ENCODE measurements around the gene AFF2. TPM values are rescaled to one million over a fixed set of nuclear protein-coding genes. Genes with fewer than 3 reads are reported as not detected.

Gene AFF2
- total RNA-seq, 1 experiment from 2014 or later = 0.05 TPM

DNA sequence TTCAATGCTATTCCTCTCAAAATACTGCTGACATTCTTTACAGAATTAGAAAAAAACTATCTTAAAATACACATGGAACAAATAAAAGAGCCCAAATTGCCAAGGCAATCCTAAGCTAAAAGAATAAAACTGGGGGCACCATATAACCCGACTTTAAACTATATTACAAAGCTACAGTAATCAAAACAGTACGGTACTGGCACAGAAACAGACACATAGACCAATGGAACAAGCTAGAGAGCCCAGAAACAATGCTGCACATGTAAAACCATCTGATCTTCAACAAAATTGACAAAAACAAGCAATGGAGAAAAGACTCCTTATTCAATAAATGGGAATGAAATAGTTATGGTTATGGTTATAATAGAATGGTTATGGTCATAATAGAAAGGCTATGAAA lies 522.1 kb downstream of the AFF2 start:
- Histone ChIP-seq H3K9ac (ENCODE audit: low read length) (no peak overlapping the region), H3K27ac (ENCODE audit: low read depth, low read length) (no peak overlapping the region), H3K4me2 (ENCODE audit: low read length) (no peak overlapping the region), H3K4me3 (replicated peaks in 1 of 2; ENCODE audit: low read depth in 1 of 2, low read length in 2 of 2) (no peak overlapping the region), H3K4me1 (ENCODE audit: control insufficient read depth in 1 of 2, insufficient read depth in 2 of 2, low read length in 2 of 2) (no peaks in the 10 kb centered on the region), H4K20me1 (ENCODE audit: insufficient read depth) (no peaks in the 10 kb centered on the region), H3K27me3 (ENCODE audit: insufficient read depth, low read length) (no peaks in the 10 kb centered on the region), H3K9me2 (ENCODE audit: insufficient read depth) (no peaks in the 10 kb centered on the region), H3K9me3 (ENCODE audit: control insufficient read depth in 1 of 2, insufficient read depth in 1 of 2, low read depth in 1 of 2, low read length in 2 of 2) (no peaks in the 10 kb centered on the region), H3K79me2 (ENCODE audit: insufficient read depth, low read length) (no peaks in the 10 kb centered on the region), H3K36me3 (ENCODE audit: control insufficient read depth in 1 of 2, insufficient read depth in 2 of 2, low read length in 2 of 2) (no peaks in the 10 kb centered on the region), H2AFZ (ENCODE audit: low read depth, low read length, poor library complexity, severe bottlenecking) (no peak overlapping the region)
- RAD21 ChIA-PET (ENCODE audit: low non-redundant PET in 1 of 2, low total read pairs in 2 of 2, uncharacterized antibody in 2 of 2, unreplicated experiment in 2 of 2) = no interaction called here
- ATAC-seq (no peak), DNase-seq (ENCODE audit: low read depth, low spot score) (no peak)
- intact Hi-C loops (cut with micrococcal nuclease) = no loop called here
- no TSS peak for BruUV-seq (replicated peaks)
- POLR2A ChIA-PET = no interaction called here
- CTCF ChIA-PET = no interaction called here
- TF ChIP-seq POLR2A (IDR thresholded peaks at IDR 0.05; ENCODE audit: borderline replicate concordance, extremely low read depth, insufficient read depth, insufficient read length) (no peak), EGR1 (IDR thresholded peaks at IDR 0.05; ENCODE audit: low read depth) (no peak), YY1 (IDR thresholded peaks at IDR 0.05; ENCODE audit: extremely low read depth, insufficient replicate concordance, low read depth, low read length) (no peak), RAD21 (IDR thresholded peaks at IDR 0.05; ENCODE audit: low read depth) (no peak), SRF (IDR thresholded peaks at IDR 0.05; ENCODE audit: low read depth) (no peak), FOSL1 (IDR thresholded peaks at IDR 0.05; ENCODE audit: low read depth) (no peak), ZNF274 (IDR thresholded peaks at IDR 0.05; ENCODE audit: low read depth, low read length) (no peak), POLR2AphosphoS5 (IDR thresholded peaks at IDR 0.05; ENCODE audit: low read depth, low read length) (no peak), JUND (IDR thresholded peaks at IDR 0.05) (no peak)
- TF ChIP-seq, protein P1, sequence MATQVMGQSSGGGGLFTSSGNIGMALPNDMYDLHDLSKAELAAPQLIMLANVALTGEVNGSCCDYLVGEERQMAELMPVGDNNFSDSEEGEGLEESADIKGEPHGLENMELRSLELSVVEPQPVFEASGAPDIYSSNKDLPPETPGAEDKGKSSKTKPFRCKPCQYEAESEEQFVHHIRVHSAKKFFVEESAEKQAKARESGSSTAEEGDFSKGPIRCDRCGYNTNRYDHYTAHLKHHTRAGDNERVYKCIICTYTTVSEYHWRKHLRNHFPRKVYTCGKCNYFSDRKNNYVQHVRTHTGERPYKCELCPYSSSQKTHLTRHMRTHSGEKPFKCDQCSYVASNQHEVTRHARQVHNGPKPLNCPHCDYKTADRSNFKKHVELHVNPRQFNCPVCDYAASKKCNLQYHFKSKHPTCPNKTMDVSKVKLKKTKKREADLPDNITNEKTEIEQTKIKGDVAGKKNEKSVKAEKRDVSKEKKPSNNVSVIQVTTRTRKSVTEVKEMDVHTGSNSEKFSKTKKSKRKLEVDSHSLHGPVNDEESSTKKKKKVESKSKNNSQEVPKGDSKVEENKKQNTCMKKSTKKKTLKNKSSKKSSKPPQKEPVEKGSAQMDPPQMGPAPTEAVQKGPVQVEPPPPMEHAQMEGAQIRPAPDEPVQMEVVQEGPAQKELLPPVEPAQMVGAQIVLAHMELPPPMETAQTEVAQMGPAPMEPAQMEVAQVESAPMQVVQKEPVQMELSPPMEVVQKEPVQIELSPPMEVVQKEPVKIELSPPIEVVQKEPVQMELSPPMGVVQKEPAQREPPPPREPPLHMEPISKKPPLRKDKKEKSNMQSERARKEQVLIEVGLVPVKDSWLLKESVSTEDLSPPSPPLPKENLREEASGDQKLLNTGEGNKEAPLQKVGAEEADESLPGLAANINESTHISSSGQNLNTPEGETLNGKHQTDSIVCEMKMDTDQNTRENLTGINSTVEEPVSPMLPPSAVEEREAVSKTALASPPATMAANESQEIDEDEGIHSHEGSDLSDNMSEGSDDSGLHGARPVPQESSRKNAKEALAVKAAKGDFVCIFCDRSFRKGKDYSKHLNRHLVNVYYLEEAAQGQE (IDR thresholded peaks at IDR 0.05; ENCODE audit: low read depth) = no peak
- TF ChIP-seq, protein P2, sequence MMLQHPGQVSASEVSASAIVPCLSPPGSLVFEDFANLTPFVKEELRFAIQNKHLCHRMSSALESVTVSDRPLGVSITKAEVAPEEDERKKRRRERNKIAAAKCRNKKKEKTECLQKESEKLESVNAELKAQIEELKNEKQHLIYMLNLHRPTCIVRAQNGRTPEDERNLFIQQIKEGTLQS (IDR thresholded peaks at IDR 0.05) = no peak

Data from HCT116 (cell line).